Hepatocyte (in vitro differentiated cells): ENCODE data around the gene POLD3.

ENCODE experiments used
- EZH2 ChIP-seq: fragments of 200-600 bp; sonication (generic); IDR thresholded peaks from 2 replicates; pipeline ENCODE4 v1.6.1; 2016; ENCODE audit warnings: antibody characterized with exemption, mild to moderate bottlenecking, borderline replicate concordance
- EZH2phosphoT487 ChIP-seq: fragments of 200-600 bp; sonication (generic); IDR thresholded peaks from one replicate; pipeline ENCODE4 v1.6.1; 2018; ENCODE audit warnings: antibody characterized with exemption, mild to moderate bottlenecking, low read depth, moderate library complexity; ENCODE audit not compliant: unreplicated experiment, severe bottlenecking
- TF ChIP-seq, protein P1 (sequence below): fragments of 200-600 bp; sonication (generic); IDR thresholded peaks from 2 replicates; pipeline ENCODE4 v1.5.1; 2016; ENCODE audit warnings: antibody characterized with exemption, mild to moderate bottlenecking; ENCODE audit not compliant: poor library complexity

DNA sequence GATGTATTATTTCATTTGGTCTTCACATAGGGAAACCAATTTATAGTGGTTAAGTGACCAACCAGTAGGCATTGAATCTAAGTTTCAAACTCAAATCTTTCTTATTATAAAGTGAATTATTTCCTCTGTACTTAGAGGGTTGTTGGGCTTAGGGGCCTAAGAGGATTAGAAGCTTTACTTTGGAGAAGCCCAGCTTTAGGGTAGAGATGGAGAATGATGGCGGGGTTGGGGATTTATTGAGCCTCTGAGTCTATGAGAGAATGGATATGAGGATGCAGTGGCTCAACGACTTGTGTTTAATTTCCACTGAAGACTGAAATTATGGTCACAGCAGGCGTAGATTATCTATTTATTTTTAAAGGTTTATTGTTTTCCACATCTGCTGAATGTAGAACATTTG, 83.4 kb downstream of the POLD3 start:
- TF ChIP-seq, protein P1, sequence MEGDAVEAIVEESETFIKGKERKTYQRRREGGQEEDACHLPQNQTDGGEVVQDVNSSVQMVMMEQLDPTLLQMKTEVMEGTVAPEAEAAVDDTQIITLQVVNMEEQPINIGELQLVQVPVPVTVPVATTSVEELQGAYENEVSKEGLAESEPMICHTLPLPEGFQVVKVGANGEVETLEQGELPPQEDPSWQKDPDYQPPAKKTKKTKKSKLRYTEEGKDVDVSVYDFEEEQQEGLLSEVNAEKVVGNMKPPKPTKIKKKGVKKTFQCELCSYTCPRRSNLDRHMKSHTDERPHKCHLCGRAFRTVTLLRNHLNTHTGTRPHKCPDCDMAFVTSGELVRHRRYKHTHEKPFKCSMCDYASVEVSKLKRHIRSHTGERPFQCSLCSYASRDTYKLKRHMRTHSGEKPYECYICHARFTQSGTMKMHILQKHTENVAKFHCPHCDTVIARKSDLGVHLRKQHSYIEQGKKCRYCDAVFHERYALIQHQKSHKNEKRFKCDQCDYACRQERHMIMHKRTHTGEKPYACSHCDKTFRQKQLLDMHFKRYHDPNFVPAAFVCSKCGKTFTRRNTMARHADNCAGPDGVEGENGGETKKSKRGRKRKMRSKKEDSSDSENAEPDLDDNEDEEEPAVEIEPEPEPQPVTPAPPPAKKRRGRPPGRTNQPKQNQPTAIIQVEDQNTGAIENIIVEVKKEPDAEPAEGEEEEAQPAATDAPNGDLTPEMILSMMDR, result no peak
- TF ChIP-seq EZH2 (no peak), EZH2phosphoT487 (no peak)
